ENCODE data around the gene ANKRD49.

GRCh38 chr11:94449437-94449836, 44.3 kb upstream of the ANKRD49 start:
- TF ChIP-seq CTCF (IDR thresholded peaks at IDR 0.05) (no peak), EZH2 (IDR thresholded peaks at IDR 0.05) (no peak)
